GM21390 (cell line): ENCODE data around the gene TASOR2.

Source experiments
- ATAC-seq: cut with Tn5 transposase; IDR thresholded peaks from one replicate; pipeline ENCODE4 v1.9.1; 2021; ENCODE audit not compliant: unreplicated experiment

TASOR2 gene

DNA sequence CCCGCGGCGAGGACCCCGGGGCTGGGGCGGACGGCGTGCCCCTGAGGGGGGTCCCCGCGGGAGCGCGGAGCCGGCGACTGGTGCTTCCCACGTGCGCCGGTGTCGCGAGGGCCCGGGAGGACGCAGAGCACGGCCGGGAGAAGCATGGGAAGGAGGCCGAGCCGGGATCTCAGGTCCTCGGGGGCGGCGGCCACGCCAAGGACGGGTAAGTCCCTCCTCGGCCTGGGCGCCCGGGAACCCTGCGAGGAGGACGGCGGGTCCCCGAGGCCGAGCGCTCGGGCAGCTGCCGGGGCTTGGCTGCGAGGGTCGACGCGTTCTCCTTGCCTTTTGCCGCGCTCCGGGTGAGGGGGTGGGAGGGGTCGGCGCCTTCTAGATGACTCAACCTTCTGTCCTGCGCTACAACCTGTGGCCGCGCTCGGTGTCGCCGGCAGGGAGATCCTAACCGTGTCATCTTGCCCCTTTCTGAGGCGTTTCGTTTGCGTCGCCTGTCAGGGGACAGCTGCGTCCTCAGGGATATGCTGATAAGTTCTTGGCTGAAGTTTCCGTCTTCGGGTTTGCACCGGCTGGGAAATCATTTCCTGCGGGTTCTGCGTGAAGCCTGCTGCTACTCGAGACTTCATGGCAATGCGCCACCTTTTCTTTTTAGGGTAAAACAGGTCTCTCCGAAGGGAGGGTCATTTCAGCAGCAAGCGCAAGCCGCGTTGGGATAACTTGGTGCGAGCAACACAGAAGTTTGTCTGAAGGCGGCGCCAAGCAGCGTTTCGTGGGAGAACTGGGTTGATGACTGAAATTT, 529 bp downstream of the TASOR2 start:
- ATAC-seq = peak; percentile 36

DNA sequence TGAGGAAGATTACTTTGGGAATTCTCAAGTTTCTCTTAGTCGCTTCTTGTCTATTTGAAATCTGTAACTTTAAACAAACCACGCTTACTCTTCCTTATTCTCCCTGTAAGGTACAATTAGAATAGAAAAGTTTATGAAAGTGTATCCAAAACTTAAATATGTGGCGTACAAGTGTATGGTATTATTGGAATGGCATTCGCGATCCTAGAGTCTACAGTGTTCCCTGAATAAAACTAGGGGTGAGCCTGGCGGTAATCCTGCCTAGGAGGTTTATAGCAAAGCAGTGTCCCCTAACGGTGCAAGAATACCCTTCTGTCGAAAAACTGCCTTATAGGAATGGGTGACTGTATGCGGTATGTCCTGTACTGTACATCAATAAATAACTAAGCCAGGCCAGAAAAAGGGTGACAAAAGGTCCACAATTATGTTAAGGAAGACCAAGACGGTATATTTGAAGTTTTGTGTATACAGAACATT, 1.2 kb downstream of the TASOR2 start:
- ATAC-seq = no peak

- no peak for ATAC-seq
Measured at GRCh38 chr10:5688587-5688986, 3.9 kb downstream of the TASOR2 start.

GRCh38 chr10:5691786-5692185, 7.1 kb downstream of the TASOR2 start:
- no peak for ATAC-seq

- peak; percentile 72 for ATAC-seq
Measured at GRCh38 chr10:5692461-5693358, 8.1 kb downstream of the TASOR2 start.

- no peak for ATAC-seq
Measured at GRCh38 chr10:5694573-5694972, 9.9 kb downstream of the TASOR2 start.

- ATAC-seq = no peak
Measured at GRCh38 chr10:5697342-5697741, 12.7 kb downstream of the TASOR2 start.

GRCh38 chr10:5698062-5698461, 13.4 kb downstream of the TASOR2 start:
- ATAC-seq = no peak

DNA sequence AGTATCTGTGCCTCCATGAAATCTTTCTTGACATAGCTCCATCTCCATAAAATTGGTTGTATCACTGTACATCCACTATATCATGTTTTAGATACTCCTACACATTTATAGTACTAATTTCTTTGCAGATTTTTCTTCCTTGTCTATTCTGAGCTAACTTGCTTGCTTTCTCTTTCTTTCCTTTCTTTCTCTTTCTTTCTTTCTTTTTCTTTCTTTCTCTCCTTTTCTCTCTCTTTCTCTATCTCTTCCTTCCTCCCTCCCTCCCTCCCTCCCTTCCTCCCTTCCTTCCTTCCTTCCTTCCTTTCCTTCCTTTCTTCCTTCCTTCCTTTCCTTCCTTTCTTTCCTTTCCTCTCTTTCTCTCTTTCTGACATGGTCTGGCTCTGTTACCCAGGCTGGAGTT, 23.7 kb downstream of the TASOR2 start:
- no peak for ATAC-seq

- no peak for ATAC-seq
Measured at GRCh38 chr10:5709865-5710264, 25.2 kb downstream of the TASOR2 start.

DNA sequence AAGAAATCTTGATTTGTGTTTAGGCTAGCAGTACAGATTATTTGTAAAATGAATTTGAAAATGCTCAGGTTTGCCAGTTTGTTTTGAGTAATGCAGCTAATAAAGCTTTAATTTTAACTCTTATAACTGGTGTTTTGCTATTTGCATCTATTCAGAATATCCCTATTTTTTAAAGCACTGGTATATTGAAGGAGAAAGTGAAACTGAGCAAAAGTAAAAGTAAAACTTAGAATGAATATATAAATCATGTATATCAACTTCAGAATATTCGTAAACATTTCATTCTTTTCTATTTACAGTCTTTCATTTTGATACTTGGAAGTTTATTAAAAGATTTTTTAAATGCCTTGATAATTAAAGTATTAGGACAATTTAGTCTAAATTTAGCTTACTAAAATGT, 26.2 kb downstream of the TASOR2 start:
- no peak for ATAC-seq

GRCh38 chr10:5711642-5712041, 27.0 kb downstream of the TASOR2 start:
- no peak for ATAC-seq

GRCh38 chr10:5719546-5719945, 34.9 kb downstream of the TASOR2 start:
- ATAC-seq = no peak

DNA sequence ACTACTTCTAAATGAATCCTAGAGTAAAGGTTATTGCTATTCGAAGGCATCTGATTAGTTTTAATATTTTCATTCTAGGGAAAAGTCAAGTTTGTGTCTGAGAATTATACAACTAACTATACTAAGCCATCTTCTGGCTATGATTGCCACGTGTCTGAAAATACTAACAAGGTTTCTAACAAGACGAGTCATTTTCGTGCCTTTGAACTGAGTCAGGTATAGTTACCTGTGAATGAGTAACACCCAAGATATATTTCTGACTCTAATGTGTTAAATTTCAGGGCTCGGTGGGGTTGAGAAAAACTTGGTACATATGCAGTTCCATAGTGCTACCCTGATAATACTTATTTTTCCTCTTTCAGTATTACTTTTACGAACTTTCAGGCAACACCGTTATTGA, 35.5 kb downstream of the TASOR2 start:
- no peak for ATAC-seq

GRCh38 chr10:5723692-5724091, 39.1 kb downstream of the TASOR2 start:
- ATAC-seq = no peak

DNA sequence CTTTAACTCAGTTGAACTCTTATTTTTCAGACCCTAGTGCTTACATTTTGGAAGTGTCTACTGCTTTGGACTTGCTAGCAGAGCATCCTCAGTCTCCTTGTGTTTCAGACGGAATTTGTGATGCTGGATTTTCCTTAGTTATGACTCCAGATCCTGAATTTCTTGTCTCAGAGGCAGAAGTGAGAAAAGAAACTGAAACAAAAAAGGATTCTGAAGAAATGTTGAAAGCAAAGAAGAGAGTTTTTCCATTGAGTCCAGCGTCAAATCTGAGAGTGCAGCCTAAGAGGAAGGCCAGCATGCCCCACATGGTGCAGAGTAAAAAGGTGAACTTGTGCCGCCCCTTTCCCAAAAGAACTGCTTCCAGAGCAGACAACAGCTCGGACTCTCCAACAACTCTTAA, 46.1 kb downstream of the TASOR2 start:
- no peak for ATAC-seq

GRCh38 chr10:5731559-5731958, 46.9 kb downstream of the TASOR2 start:
- no peak for ATAC-seq

DNA sequence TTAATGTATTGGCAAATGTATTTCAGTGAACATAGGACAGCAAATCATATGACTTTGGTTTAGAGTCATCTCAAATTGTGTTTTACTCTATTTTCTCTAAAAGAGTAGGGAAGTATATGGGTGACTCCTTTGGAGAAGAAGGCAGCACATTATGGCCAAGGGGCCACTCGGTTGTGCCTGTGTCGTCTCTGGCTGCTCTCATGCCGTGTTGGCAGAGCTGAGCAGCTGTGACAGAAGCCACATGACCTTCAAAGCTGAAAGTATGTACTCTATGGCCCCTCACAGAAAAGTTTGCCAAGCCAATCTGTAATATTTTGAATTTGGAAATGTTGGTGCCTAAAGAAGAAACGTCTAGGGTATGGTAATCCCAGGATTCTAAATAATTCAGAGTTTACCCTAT, 47.5 kb downstream of the TASOR2 start:
- ATAC-seq = no peak
